ENCODE measurements around the gene UFD1. TPM values are rescaled to one million over a fixed set of nuclear protein-coding genes. Genes with fewer than 3 reads are reported as not detected.

Gene UFD1
- polyA plus RNA-seq, 4 donors = 46.0 to 112 (median 81.4) TPM

DNA sequence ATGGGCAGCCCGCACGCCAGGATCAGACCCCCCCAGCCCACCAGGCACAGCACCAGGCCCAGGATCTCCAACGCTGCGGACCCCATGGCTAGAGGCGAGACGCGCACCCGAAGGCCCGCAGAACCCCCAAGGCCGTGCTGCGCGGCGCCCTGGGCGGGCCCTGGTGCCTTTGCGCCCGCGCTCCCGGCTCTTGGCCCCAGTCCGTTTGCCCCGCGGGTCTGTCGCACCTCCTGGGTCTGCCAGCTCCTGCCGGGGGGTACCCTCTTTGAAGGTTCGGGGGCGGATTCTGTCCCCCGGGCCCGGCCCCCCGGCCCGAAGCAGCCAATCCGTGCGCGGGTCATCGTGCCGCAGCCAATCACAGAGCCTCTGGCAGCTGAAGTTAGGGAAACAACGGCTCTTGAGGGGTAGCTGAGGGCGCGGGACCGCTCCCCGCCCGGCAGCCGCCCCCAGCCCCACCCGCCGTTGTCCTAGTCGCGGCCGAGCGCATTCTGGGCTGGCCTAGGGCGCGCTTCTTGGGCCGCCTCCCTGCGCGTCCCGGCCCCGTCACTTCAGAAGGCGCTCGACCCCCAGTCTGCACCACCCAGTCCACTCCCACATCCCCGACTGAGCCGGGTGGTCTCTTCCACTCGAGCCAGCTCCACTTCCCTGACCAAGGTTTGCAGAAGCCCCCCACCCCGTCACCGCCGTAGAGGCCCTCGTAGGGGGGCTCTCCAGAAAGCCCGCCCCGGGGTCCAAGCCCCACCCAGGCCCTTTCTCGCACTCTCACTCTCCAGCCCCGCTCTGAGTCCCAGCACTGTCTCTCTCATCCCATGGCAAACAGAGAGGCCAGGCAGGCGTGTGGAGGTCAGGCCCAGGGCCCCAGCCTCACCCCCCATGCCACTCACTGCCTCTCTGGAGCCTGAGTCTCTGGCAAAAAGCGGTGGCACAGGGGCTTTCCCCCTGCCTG is 45.5 kb upstream of the UFD1 start, which contains the start of gene CLDN5:
Gene CLDN5 (minus strand): TSS at position 241 of the 946 bp plus-strand sequence. CDS start 155 bp downstream, at position 86.
- H3K4me3 ChIP-seq (ENCODE audit: low read depth in 1 of 3, low read length in 3 of 3) = peak within 1 kb of the TSS in 2 of 3 donors; percentile 22 to 23
- DNase-seq (peak in 1 of 2 donors; percentile 33), FAIRE-seq (no peak)
- H3K36me3 ChIP-seq (ENCODE audit: control insufficient read depth in 3 of 3, insufficient read depth in 2 of 3, low read depth in 1 of 3, low read length in 3 of 3) = peaks cover 0 to 9% (median 0%) of the 10 kb centered on the region in 3 donors
- H3K27ac ChIP-seq (ENCODE audit: low read depth in 1 of 3, low read length in 2 of 3) = peak within 1 kb of the TSS in 2 of 3 donors; percentile 22 to 42
- WGBS, 3 donors = 4 to 8% (median 5%) methylated on average over 54 to 69 of the region's 69 CpGs
- H3K9me3 ChIP-seq (ENCODE audit: control insufficient read depth in 2 of 2, insufficient read depth in 1 of 2, low read depth in 1 of 2, low read length in 1 of 2) = no peaks in the 10 kb centered on the region
- H3K27me3 ChIP-seq (ENCODE audit: control insufficient read depth in 3 of 3, insufficient read depth in 3 of 3, low read length in 3 of 3) = peaks cover 3 to 41% (median 20%) of the 10 kb centered on the region in 3 donors
- H3K4me1 ChIP-seq (ENCODE audit: control insufficient read depth in 3 of 3, insufficient read depth in 2 of 3, low read depth in 1 of 3, low read length in 2 of 3) = no peaks in the 10 kb centered on the region

GRCh38 chr22:19523240-19524169 is 44.5 kb upstream of the UFD1 start:
- Histone ChIP-seq H3K4me1 (ENCODE audit: control insufficient read depth in 3 of 3, insufficient read depth in 2 of 3, low read depth in 1 of 3, low read length in 2 of 3) (no peaks in the 10 kb centered on the region), H3K27ac (ENCODE audit: low read depth in 1 of 3, low read length in 2 of 3) (peak overlapping the region in 1 of 3 donors; percentile 42), H3K27me3 (ENCODE audit: control insufficient read depth in 3 of 3, insufficient read depth in 3 of 3, low read length in 3 of 3) (peaks cover 3 to 41% (median 20%) of the 10 kb centered on the region in 3 donors), H3K36me3 (ENCODE audit: control insufficient read depth in 3 of 3, insufficient read depth in 2 of 3, low read depth in 1 of 3, low read length in 3 of 3) (peaks cover 0 to 13% (median 0%) of the 10 kb centered on the region in 3 donors), H3K4me3 (ENCODE audit: low read depth in 1 of 3, low read length in 3 of 3) (peak overlapping the region in 2 of 3 donors; percentile 22 to 23), H3K9me3 (ENCODE audit: control insufficient read depth in 2 of 2, insufficient read depth in 1 of 2, low read depth in 1 of 2, low read length in 1 of 2) (no peaks in the 10 kb centered on the region)
- FAIRE-seq = no peak
- DNase-seq = peak in 1 of 2 donors; percentile 44
- 2 to 7% (median 5%) methylated on average over 64 to 99 of the region's 99 CpGs for WGBS, 3 donors

GRCh38 chr22:19522881-19523239 is 43.9 kb upstream of the UFD1 start:
- FAIRE-seq = no peak

GRCh38 chr22:19522190-19522880 is 43.3 kb upstream of the UFD1 start:
- H3K27ac ChIP-seq (ENCODE audit: low read depth in 1 of 3, low read length in 2 of 3) = no peak overlapping the region
- H3K27me3 ChIP-seq (ENCODE audit: control insufficient read depth in 3 of 3, insufficient read depth in 3 of 3, low read length in 3 of 3) = peaks cover 3 to 41% (median 20%) of the 10 kb centered on the region in 3 donors
- no peak for FAIRE-seq
- H3K9me3 ChIP-seq (ENCODE audit: control insufficient read depth in 2 of 2, insufficient read depth in 1 of 2, low read depth in 1 of 2, low read length in 1 of 2) = no peaks in the 10 kb centered on the region
- 67 to 74% (median 68%) methylated on average over 13 to 16 of the region's 16 CpGs for WGBS, 3 donors
- peak overlapping the region in 1 of 3 donors; percentile 22 for H3K4me3 ChIP-seq (ENCODE audit: low read depth in 1 of 3, low read length in 3 of 3)
- no peak for DNase-seq
- H3K36me3 ChIP-seq (ENCODE audit: control insufficient read depth in 3 of 3, insufficient read depth in 2 of 3, low read depth in 1 of 3, low read length in 3 of 3) = peaks cover 0 to 14% (median 0%) of the 10 kb centered on the region in 3 donors
- H3K4me1 ChIP-seq (ENCODE audit: control insufficient read depth in 3 of 3, insufficient read depth in 2 of 3, low read depth in 1 of 3, low read length in 2 of 3) = no peaks in the 10 kb centered on the region

More at GRCh38 chr22:19522881-19523239, 43.9 kb upstream of the UFD1 start:
- no peak for DNase-seq
- H3K36me3 ChIP-seq (ENCODE audit: control insufficient read depth in 3 of 3, insufficient read depth in 2 of 3, low read depth in 1 of 3, low read length in 3 of 3) = peaks cover 0 to 14% (median 0%) of the 10 kb centered on the region in 3 donors
- no peaks in the 10 kb centered on the region for H3K4me1 ChIP-seq (ENCODE audit: control insufficient read depth in 3 of 3, insufficient read depth in 2 of 3, low read depth in 1 of 3, low read length in 2 of 3)
- no peaks in the 10 kb centered on the region for H3K9me3 ChIP-seq (ENCODE audit: control insufficient read depth in 2 of 2, insufficient read depth in 1 of 2, low read depth in 1 of 2, low read length in 1 of 2)
- H3K27me3 ChIP-seq (ENCODE audit: control insufficient read depth in 3 of 3, insufficient read depth in 3 of 3, low read length in 3 of 3) = peaks cover 3 to 41% (median 20%) of the 10 kb centered on the region in 3 donors
- H3K4me3 ChIP-seq (ENCODE audit: low read depth in 1 of 3, low read length in 3 of 3) = peak overlapping the region in 2 of 3 donors; percentile 22 to 23
- peak overlapping the region in 1 of 3 donors; percentile 42 for H3K27ac ChIP-seq (ENCODE audit: low read depth in 1 of 3, low read length in 2 of 3)
- 35 to 52% (median 37%) methylated on average over 9 of the region's 9 CpGs for WGBS, 3 donors

DNA sequence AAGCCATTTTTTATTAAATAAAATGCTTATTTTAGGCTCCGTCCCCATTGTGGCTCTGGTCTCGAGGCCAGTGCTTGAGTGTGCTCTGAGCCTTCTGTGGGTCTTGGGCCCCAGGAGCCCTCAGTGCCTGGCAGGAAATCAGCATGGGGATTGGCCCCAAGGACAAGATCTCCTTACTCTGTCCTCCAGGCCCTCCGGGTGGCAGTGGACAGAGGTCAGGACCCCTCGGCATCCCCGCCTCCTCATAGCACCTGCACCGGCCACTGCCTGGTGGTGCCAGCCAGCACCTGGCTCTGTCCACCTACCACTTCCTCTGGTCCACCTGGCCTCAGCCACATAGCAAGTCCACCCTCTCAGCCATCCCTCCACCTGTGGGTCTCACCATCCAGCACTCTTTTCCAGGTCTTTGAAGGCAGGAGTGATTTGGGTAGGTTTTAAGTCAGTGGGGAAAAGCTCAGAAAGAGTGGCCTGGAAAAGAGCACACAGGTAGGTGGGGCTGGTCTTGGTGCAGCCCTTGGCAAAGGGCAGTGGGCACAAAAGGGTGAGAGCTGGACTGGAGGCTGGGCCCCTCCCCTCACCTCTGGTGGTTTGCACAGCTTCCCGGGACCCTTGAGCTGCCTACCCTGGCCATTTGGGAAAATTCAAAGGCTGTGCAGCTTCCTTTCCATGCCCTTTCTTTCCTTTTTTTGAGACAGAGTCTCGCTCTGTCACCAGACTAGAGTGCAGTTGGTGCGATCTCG is 41.7 kb upstream of the UFD1 start:
- Histone ChIP-seq H3K4me1 (ENCODE audit: control insufficient read depth in 3 of 3, insufficient read depth in 2 of 3, low read depth in 1 of 3, low read length in 2 of 3) (no peaks in the 10 kb centered on the region), H3K9me3 (ENCODE audit: control insufficient read depth in 2 of 2, insufficient read depth in 1 of 2, low read depth in 1 of 2, low read length in 1 of 2) (no peaks in the 10 kb centered on the region), H3K4me3 (ENCODE audit: low read depth in 1 of 3, low read length in 3 of 3) (no peak overlapping the region), H3K27ac (ENCODE audit: low read depth in 1 of 3, low read length in 2 of 3) (no peak overlapping the region), H3K36me3 (ENCODE audit: control insufficient read depth in 3 of 3, insufficient read depth in 2 of 3, low read depth in 1 of 3, low read length in 3 of 3) (peaks cover 0 to 18% (median 0%) of the 10 kb centered on the region in 3 donors), H3K27me3 (ENCODE audit: control insufficient read depth in 3 of 3, insufficient read depth in 3 of 3, low read length in 3 of 3) (peaks cover 3 to 34% (median 20%) of the 10 kb centered on the region in 3 donors)
- no peak for DNase-seq
- no peak for FAIRE-seq
- 96 to 97% (median 96%) methylated on average over 9 to 10 of the region's 10 CpGs for WGBS, 3 donors

DNA sequence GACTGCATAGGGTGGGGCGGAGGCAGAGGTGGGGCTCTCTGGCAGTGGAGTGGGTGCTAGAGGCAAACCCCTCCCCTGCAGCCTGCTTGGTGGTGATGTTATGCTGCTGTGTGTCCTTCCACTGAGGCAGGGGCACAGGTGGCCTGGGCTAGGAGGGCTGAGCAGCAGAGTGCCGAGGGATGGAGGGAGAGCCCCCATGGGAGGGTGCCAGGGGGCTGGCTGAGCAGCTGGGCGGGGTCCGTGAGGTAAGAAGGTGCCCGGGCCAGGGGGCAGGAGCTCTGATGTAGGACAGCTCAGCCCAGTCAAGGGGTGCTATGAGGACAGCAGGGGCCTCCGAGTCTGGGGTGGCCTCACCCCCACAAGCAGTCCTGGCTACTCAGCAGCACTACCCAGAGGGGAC is 41.0 kb upstream of the UFD1 start:
- peaks cover 2 to 29% (median 20%) of the 10 kb centered on the region in 3 donors for H3K27me3 ChIP-seq (ENCODE audit: control insufficient read depth in 3 of 3, insufficient read depth in 3 of 3, low read length in 3 of 3)
- no peak for DNase-seq
- H3K4me1 ChIP-seq (ENCODE audit: control insufficient read depth in 3 of 3, insufficient read depth in 2 of 3, low read depth in 1 of 3, low read length in 2 of 3) = no peaks in the 10 kb centered on the region
- no peak overlapping the region for H3K27ac ChIP-seq (ENCODE audit: low read depth in 1 of 3, low read length in 2 of 3)
- WGBS, 3 donors = 89 to 92% (median 90%) methylated on average over 6 of the region's 6 CpGs
- FAIRE-seq = no peak
- H3K9me3 ChIP-seq (ENCODE audit: control insufficient read depth in 2 of 2, insufficient read depth in 1 of 2, low read depth in 1 of 2, low read length in 1 of 2) = no peaks in the 10 kb centered on the region
- H3K4me3 ChIP-seq (ENCODE audit: low read depth in 1 of 3, low read length in 3 of 3) = no peak overlapping the region
- H3K36me3 ChIP-seq (ENCODE audit: control insufficient read depth in 3 of 3, insufficient read depth in 2 of 3, low read depth in 1 of 3, low read length in 3 of 3) = peaks cover 0 to 22% (median 0%) of the 10 kb centered on the region in 3 donors
